ENCODE results near the gene MRFAP1L1. TPM values are rescaled to one million over a fixed set of nuclear protein-coding genes. Genes with fewer than 3 reads are reported as not detected.

The MRFAP1L1 gene
- total RNA-seq, 2 donors from 2014 or later = 44.0 to 55.1 TPM

- ATAC-seq = no peak
- no peaks in the 10 kb centered on the region for H3K9me3 Mint-ChIP-seq
- peaks cover 0 to 11% of the 10 kb centered on the region in 2 donors for H3K4me1 Mint-ChIP-seq (ENCODE audit: low read depth in 2 of 2)
- H3K4me3 Mint-ChIP-seq = no peak overlapping the region
- H3K27me3 Mint-ChIP-seq = peaks cover 18 to 20% of the 10 kb centered on the region in 2 donors
- no peaks in the 10 kb centered on the region for H3K36me3 Mint-ChIP-seq
- no peak for DNase-seq (ENCODE audit: low spot score)
- H3K27ac Mint-ChIP-seq = no peak overlapping the region
These were observed 47.1 kb downstream of the MRFAP1L1 start for GRCh38 chr4:6662591-6662990.

- Mint-ChIP-seq H3K4me3 (no peak overlapping the region), H3K4me1 (ENCODE audit: low read depth in 2 of 2) (peaks cover 0 to 11% of the 10 kb centered on the region in 2 donors), H3K36me3 (no peaks in the 10 kb centered on the region), H3K9me3 (no peaks in the 10 kb centered on the region), H3K27me3 (peaks cover 17 to 20% of the 10 kb centered on the region in 2 donors), H3K27ac (no peak overlapping the region)
- no peak for DNase-seq (ENCODE audit: low spot score)
- ATAC-seq = no peak
These were observed 49.2 kb downstream of the MRFAP1L1 start for GRCh38 chr4:6660430-6660829.

- peaks cover 17 to 20% of the 10 kb centered on the region in 2 donors for H3K27me3 Mint-ChIP-seq
- H3K4me3 Mint-ChIP-seq = no peak overlapping the region
- no peaks in the 10 kb centered on the region for H3K36me3 Mint-ChIP-seq
- no peaks in the 10 kb centered on the region for H3K9me3 Mint-ChIP-seq
- ATAC-seq (no peak), DNase-seq (ENCODE audit: low spot score) (no peak)
- no peak overlapping the region for H3K27ac Mint-ChIP-seq
- H3K4me1 Mint-ChIP-seq (ENCODE audit: low read depth in 2 of 2) = peaks cover 0 to 11% of the 10 kb centered on the region in 2 donors
These were observed 49.8 kb downstream of the MRFAP1L1 start for GRCh38 chr4:6659897-6660296.

- H3K4me3 Mint-ChIP-seq = peak overlapping the region; percentile 52
- no peaks in the 10 kb centered on the region for H3K9me3 Mint-ChIP-seq
- H3K27ac Mint-ChIP-seq = no peak overlapping the region
- peak; percentile 84 for DNase-seq (ENCODE audit: low spot score)
- peaks cover 0 to 11% of the 10 kb centered on the region in 2 donors for H3K4me1 Mint-ChIP-seq (ENCODE audit: low read depth in 2 of 2)
- H3K27me3 Mint-ChIP-seq = peaks cover 17 to 20% of the 10 kb centered on the region in 2 donors
- peak; percentile 88 to 96 for ATAC-seq
- no peaks in the 10 kb centered on the region for H3K36me3 Mint-ChIP-seq
These were observed 51.0 kb downstream of the MRFAP1L1 start for GRCh38 chr4:6658597-6659075.

- no peak for ATAC-seq
- Mint-ChIP-seq H3K4me3 (peak overlapping the region; percentile 52), H3K9me3 (no peaks in the 10 kb centered on the region), H3K4me1 (ENCODE audit: low read depth in 2 of 2) (peaks cover 0 to 11% of the 10 kb centered on the region in 2 donors), H3K27ac (no peak overlapping the region), H3K36me3 (no peaks in the 10 kb centered on the region), H3K27me3 (peaks cover 17 to 20% of the 10 kb centered on the region in 2 donors)
- no peak for DNase-seq (ENCODE audit: low spot score)
These were observed 51.5 kb downstream of the MRFAP1L1 start for GRCh38 chr4:6658209-6658595.

Other genes starting within 250 kb of the MRFAP1L1 start
- gene PPP2R2C, start 237.3 kb downstream of the MRFAP1L1 start, total RNA-seq = not detected
- 10 to 100 TPM; 23.8 to 30.7 TPM for gene MAN2B2, start 134.7 kb downstream of the MRFAP1L1 start, total RNA-seq
- 100 to 1,000 TPM; 102 to 123 TPM for gene MRFAP1, start 69.2 kb downstream of the MRFAP1L1 start, total RNA-seq
- gene S100P, start 16.0 kb downstream of the MRFAP1L1 start, total RNA-seq = 1 to 10 TPM; 4.5 to 5.1 TPM
- 10 to 100 TPM; 15.9 to 16.7 TPM for gene BLOC1S4, start 6.3 kb upstream of the MRFAP1L1 start, total RNA-seq
- 10 to 100 TPM; 19.5 to 20.6 TPM for gene KIAA0232, start 72.9 kb upstream of the MRFAP1L1 start, total RNA-seq
- 10 to 100 TPM; 37.3 to 56.9 TPM for gene TBC1D14, start 200.0 kb upstream of the MRFAP1L1 start, total RNA-seq